H1 (cell line): Measurements from ENCODE around the gene SMARCC1. TPM values are rescaled to one million over a fixed set of nuclear protein-coding genes. Genes with fewer than 3 reads are reported as not detected.

Source experiments
- CTCF ChIA-PET: fragments of 300-600 bp; sonication (Branson Sonifier 250); formaldehyde crosslinking; loops from one replicate; lab custom pipeline; 2021; ENCODE audit not compliant: partially characterized antibody; lab: Charles Lee
- POLR2A ChIA-PET: fragments of 300-600 bp; sonication (Branson Sonifier 250); formaldehyde crosslinking; loops from one replicate; lab custom pipeline; 2021; ENCODE audit warnings: inconsistent platforms; ENCODE audit not compliant: partially characterized antibody; lab: Charles Lee
- DNase-seq, 2 experiments: peaks; one replicate each; pipeline versions ENCODE4 v3.0.0 to v3.0.0-alpha.2; 2010 to 2022; ENCODE audit warnings: low spot score in 2 of 2, low read depth in 1 of 2, mixed read lengths in 1 of 2
- FAIRE-seq: peaks from 2 replicates; lab custom pipeline; 2011; peaks lifted over from hg19 to GRCh38; lab: Jason Lieb, UNC
- H2AFZ ChIP-seq: 2 replicates; pipeline ENCODE4 v1.8.1; 2012; ENCODE audit warnings: low read length, inconsistent platforms
- H2AK5ac ChIP-seq: 2 replicates; pipeline ENCODE4 v1.6.1; 2013; ENCODE audit warnings: low read depth, low read length
- H2BK120ac ChIP-seq: replicated peaks from 2 replicates; pipeline ENCODE3; 2013; ENCODE audit warnings: low read depth, low read length, inconsistent platforms
- H2BK12ac ChIP-seq: 2 replicates; pipeline ENCODE4 v1.6.1; 2013; ENCODE audit warnings: low read depth, low read length
- H2BK15ac ChIP-seq: 2 replicates; pipeline ENCODE4 v1.6.1; 2013; ENCODE audit warnings: low read length
- H2BK20ac ChIP-seq: 2 replicates; pipeline ENCODE4 v1.6.1; 2013; ENCODE audit warnings: low read length
- H2BK5ac ChIP-seq: 2 replicates; pipeline ENCODE4 v1.6.1; 2013; ENCODE audit warnings: low read depth, low read length
- H3K14ac ChIP-seq: 2 replicates; pipeline ENCODE4 v1.6.1; 2013; ENCODE audit warnings: inconsistent platforms; ENCODE audit not compliant: insufficient read length
- H3K18ac ChIP-seq: 2 replicates; pipeline ENCODE4 v1.6.1; 2013; ENCODE audit warnings: low read length; ENCODE audit errors: extremely low read depth
- H3K23ac ChIP-seq: 2 replicates; pipeline ENCODE4 v1.6.1; 2013; ENCODE audit warnings: inconsistent platforms; ENCODE audit not compliant: insufficient read length
- H3K23me2 ChIP-seq: 2 replicates; pipeline ENCODE4 v1.6.1; 2013; ENCODE audit warnings: low read depth, low read length
- H3K27ac ChIP-seq: 2 replicates; pipeline ENCODE4 v1.6.1; 2011; ENCODE audit warnings: low read depth, low read length, inconsistent platforms
- H3K27me3 ChIP-seq, 4 experiments: replicated peaks in 1 of 4; 1 replicate in 1 of 4; 2 replicates in 3 of 4; pipeline versions ENCODE4 v1.6.1 to v1.8.1; 2011 to 2013; ENCODE audit warnings: low read length in 3 of 4, mild to moderate bottlenecking in 3 of 4, inconsistent platforms in 2 of 4, mixed read lengths in 2 of 4, moderate library complexity in 1 of 4; ENCODE audit not compliant: control insufficient read depth in 3 of 4, insufficient read depth in 3 of 4; ENCODE audit errors: extremely low read depth in 1 of 4
- H3K36me3 ChIP-seq, 4 experiments: 2 replicates each; pipeline versions ENCODE4 v1.6.1 to v1.8.1; 2011 to 2013; ENCODE audit warnings: mild to moderate bottlenecking in 4 of 4, low read length in 3 of 4, moderate library complexity in 2 of 4, control low read depth in 1 of 4, inconsistent platforms in 1 of 4; ENCODE audit not compliant: insufficient read depth in 4 of 4, control insufficient read depth in 2 of 4
- H3K4ac ChIP-seq: replicated peaks from 2 replicates; pipeline ENCODE3; 2013; ENCODE audit warnings: low read length, low read depth, mixed read lengths, inconsistent platforms; ENCODE audit not compliant: insufficient read length
- H3K4me1 ChIP-seq, 4 experiments: replicated peaks in 1 of 4; 1 replicate in 1 of 4; 2 replicates in 3 of 4; pipeline versions ENCODE4 v1.6.1 to v1.8.1; 2011 to 2013; ENCODE audit warnings: low read length in 3 of 4, inconsistent platforms in 2 of 4, mixed read lengths in 1 of 4; ENCODE audit not compliant: insufficient read depth in 4 of 4, control insufficient read depth in 3 of 4
- H3K4me2 ChIP-seq, 2 experiments: 2 replicates each; pipeline versions ENCODE4 v1.6.1 to v1.8.1; 2011 to 2013; ENCODE audit warnings: low read depth in 2 of 2, low read length in 2 of 2, control low read depth in 1 of 2, inconsistent platforms in 1 of 2, mild to moderate bottlenecking in 1 of 2; ENCODE audit not compliant: insufficient read depth in 1 of 2
- H3K4me3 ChIP-seq, 4 experiments: fragments of 200-600, 300-600 bp in 1 of 4; sonication (generic), shearing (Covaris generic), sonication (Bioruptor Twin) in 1 of 4; 2 replicates each; pipeline versions ENCODE4 v1.5.1 to v1.8.1; 2011 to 2016; ENCODE audit warnings: low read length in 4 of 4, low read depth in 3 of 4, control low read depth in 2 of 4, inconsistent platforms in 2 of 4, mild to moderate bottlenecking in 2 of 4, mixed read lengths in 1 of 4, moderate library complexity in 1 of 4; ENCODE audit not compliant: insufficient read depth in 2 of 4; ENCODE audit errors: extremely low read depth in 1 of 4
- H3K56ac ChIP-seq: replicated peaks from 2 replicates; pipeline ENCODE3; 2013; ENCODE audit warnings: low read depth, mild to moderate bottlenecking, mixed read lengths, low read length, inconsistent platforms; ENCODE audit not compliant: insufficient read length
- H3K79me1 ChIP-seq: 2 replicates; pipeline ENCODE4 v1.6.1; 2013; ENCODE audit warnings: low read depth, low read length, control low read depth
- H3K79me2 ChIP-seq, 2 experiments: 2 replicates each; pipeline versions ENCODE4 v1.6.1 to v1.8.1; 2012 to 2013; ENCODE audit warnings: low read length in 2 of 2, mild to moderate bottlenecking in 2 of 2, inconsistent platforms in 1 of 2; ENCODE audit not compliant: insufficient read depth in 2 of 2, control insufficient read depth in 1 of 2
- H3K9ac ChIP-seq, 4 experiments: replicated peaks in 1 of 4; 1 replicate in 1 of 4; 2 replicates in 3 of 4; pipeline versions ENCODE4 v1.6.1 to v1.8.1; 2011 to 2013; ENCODE audit warnings: low read depth in 3 of 4, low read length in 3 of 4, control low read depth in 2 of 4, mild to moderate bottlenecking in 2 of 4, moderate library complexity in 2 of 4, inconsistent platforms in 1 of 4; ENCODE audit errors: extremely low read depth in 1 of 4
- H3K9me3 ChIP-seq, 2 experiments: 2 replicates each; pipeline versions ENCODE4 v1.6.1 to v1.8.1; 2012 to 2013; ENCODE audit warnings: mild to moderate bottlenecking in 2 of 2, moderate library complexity in 2 of 2, control low read depth in 1 of 2, inconsistent platforms in 1 of 2, low read depth in 1 of 2, low read length in 1 of 2, mixed read lengths in 1 of 2; ENCODE audit not compliant: insufficient read depth in 2 of 2
- H4K20me1 ChIP-seq, 2 experiments: replicated peaks in 1 of 2; 2 replicates each; pipeline versions ENCODE3 to v1.8.1; 2011 to 2013; ENCODE audit warnings: inconsistent platforms in 2 of 2, low read length in 2 of 2, mild to moderate bottlenecking in 1 of 2; ENCODE audit not compliant: insufficient read depth in 2 of 2, control insufficient read depth in 1 of 2
- H4K5ac ChIP-seq: 2 replicates; pipeline ENCODE4 v1.6.1; 2013; ENCODE audit warnings: low read length, low read depth, mixed read lengths, inconsistent platforms; ENCODE audit not compliant: insufficient read length
- H4K8ac ChIP-seq: 2 replicates; pipeline ENCODE4 v1.8.0; 2013; ENCODE audit warnings: mild to moderate bottlenecking, moderate library complexity, low read length, inconsistent platforms; ENCODE audit not compliant: insufficient read depth; ENCODE audit errors: extremely low read depth
- H4K91ac ChIP-seq: replicated peaks from 2 replicates; pipeline ENCODE3; 2013; ENCODE audit warnings: low read length, mixed read lengths, inconsistent platforms; ENCODE audit not compliant: insufficient read length
- ATF2 ChIP-seq: IDR thresholded peaks from 2 replicates; pipeline ENCODE4 v1.6.1; 2012; ENCODE audit warnings: low read length, inconsistent platforms
- CREB1 ChIP-seq: IDR thresholded peaks from 2 replicates; pipeline ENCODE4 v1.6.1; 2012; ENCODE audit warnings: inconsistent platforms
- JUN ChIP-seq: IDR thresholded peaks from 2 replicates; pipeline ENCODE4 v1.6.1; 2011; ENCODE audit warnings: low read depth, mild to moderate bottlenecking, improper control_type of control experiment, low read length
- RNF2 ChIP-seq: fragments of 200-900, 300-1000 bp; sonication (generic); IDR thresholded peaks from 2 replicates; pipeline ENCODE4 v1.7.1; 2016; ENCODE audit warnings: borderline replicate concordance, low read depth, mild to moderate bottlenecking, antibody characterized with exemption, low read length; ENCODE audit not compliant: poor library complexity, severe bottlenecking; ENCODE audit errors: missing control alignments
- SRF ChIP-seq: IDR thresholded peaks from 2 replicates; pipeline ENCODE4 v1.6.1; 2011; ENCODE audit warnings: mild to moderate bottlenecking, low read depth, low read length, moderate library complexity
- TEAD4 ChIP-seq: IDR thresholded peaks from 2 replicates; pipeline ENCODE4 v1.6.1; 2012; ENCODE audit warnings: low read depth, low read length, inconsistent platforms, mixed read lengths
- WGBS, 2 experiments: shearing (Covaris generic) in 1 of 2; methylation state at CpG; one replicate each; pipeline versions ENCODE4 v1.1.6 to v1.1.7; 2013 to 2015; ENCODE audit warnings: low lambda C conversion rate in 2 of 2, mixed read lengths in 2 of 2, inconsistent platforms in 1 of 2, low coverage in 1 of 2, missing lambda C conversion rate in 1 of 2; ENCODE audit not compliant: insufficient replicate concordance in 2 of 2, insufficient coverage in 1 of 2, insufficient read length in 1 of 2; ENCODE audit errors: extremely low coverage in 1 of 2, missing lambda C conversion rate in 1 of 2; 5-methylcytosine and 5-hydroxymethylcytosine counted together
- polyA plus RNA-seq, 7 experiments: library from polyadenylated mRNA; depleted of rRNA in 3 of 7; stranded (reverse) in 5 of 7; unstranded in 2 of 7; fragments of >200 nt in 5 of 7; fragments of 200-250 nt in 2 of 7; gene quantifications; 1 replicate in 5 of 7; 2 replicates in 1 of 7; 4 replicates in 1 of 7; pipeline versions ENCODE4 v1.2.1 to v1.2.3, GENCODE V29; 2011 to 2013; ENCODE audit warnings: missing spikeins in 2 of 7, mixed read lengths in 2 of 7
- total RNA-seq: library from RNA; stranded (reverse); fragmentation: NEBNext Ultra II Directional; extraction: Animal tissue kit (Norgen Biotek cat#: 25700); gene quantifications from 2 replicates; pipeline ENCODE4 v1.2.1, GENCODE V29; 2021

Gene SMARCC1
- total and polyA plus RNA-seq, 2 of the 8 experiments (the other 6 are each of a cell fraction or from before 2014, with no cell fraction given) = 64.1 to 335 TPM

DNA sequence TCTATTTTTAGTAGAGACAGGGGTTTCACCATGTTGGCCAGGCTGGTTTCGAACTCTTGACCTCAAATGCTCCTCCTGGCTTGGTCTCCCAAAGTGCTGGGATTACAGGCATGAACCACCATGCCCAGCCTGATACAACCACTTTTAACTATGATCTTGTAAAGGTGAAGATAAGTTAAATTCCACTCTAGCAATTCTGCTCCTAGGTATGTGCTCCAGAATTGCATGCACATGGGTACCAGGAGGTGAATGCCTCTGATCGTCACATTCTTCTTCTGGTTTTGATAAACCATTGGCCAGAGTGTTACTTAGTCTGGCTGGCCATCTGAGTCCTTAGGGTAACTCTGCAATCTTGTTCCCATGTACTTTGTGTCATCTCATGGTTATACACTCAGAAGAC lies 225.3 kb downstream of the SMARCC1 start:
- no peak overlapping the region for H3K27ac ChIP-seq
- H3K36me3 ChIP-seq = no peaks in the 10 kb centered on the region
- ChIA-PET POLR2A (no interaction called here), CTCF (interaction anchor here (0.8 to 3.9 kb wide), 5 partner anchors 14 to 194 kb away, joined by 3 to 31 read pairs (median 3); no protein-coding TSS in a partner anchor)
- no peaks in the 10 kb centered on the region for H3K79me2 ChIP-seq
- peaks cover 0 to 3% (median 1%) of the 10 kb centered on the region in 4 experiments; a peak in 2 of 7 replicates for H3K4me1 ChIP-seq
- no peak overlapping the region for H3K4me3 ChIP-seq
- DNase-seq (no peak), FAIRE-seq (no peak)
- H3K4me2 ChIP-seq = no peak overlapping the region
- no peak overlapping the region for H2AFZ ChIP-seq
- H3K23me2 ChIP-seq = no peaks in the 10 kb centered on the region
- no peaks in the 10 kb centered on the region for H3K9me3 ChIP-seq
- no peak overlapping the region for H3K23ac ChIP-seq
- no peak overlapping the region for H3K9ac ChIP-seq
- H3K18ac ChIP-seq = no peak overlapping the region
- H4K20me1 ChIP-seq = no peaks in the 10 kb centered on the region
- no peak overlapping the region for H3K56ac ChIP-seq
- no peak overlapping the region for H2BK5ac ChIP-seq
- H3K79me1 ChIP-seq = no peaks in the 10 kb centered on the region
- H2BK120ac ChIP-seq = no peak overlapping the region
- no peak for TF ChIP-seq ATF2
- TF ChIP-seq JUN = no peak
- TF ChIP-seq TEAD4 = no peak
- no peak for TF ChIP-seq RNF2
- no peak for TF ChIP-seq CREB1
- TF ChIP-seq SRF = no peak
- H3K4ac ChIP-seq = no peak overlapping the region
- no peak overlapping the region for H2AK5ac ChIP-seq
- H3K27me3 ChIP-seq = no peaks in the 10 kb centered on the region
- H4K91ac ChIP-seq = no peak overlapping the region
- no peak overlapping the region for H2BK15ac ChIP-seq
- no peak overlapping the region for H4K5ac ChIP-seq
- 97% methylated on average over 2 of the region's 2 CpGs; no CpG with 5 or more reads in 1 of the 2 experiments for WGBS, 2 experiments
- no peak overlapping the region for H3K14ac ChIP-seq
- no peak overlapping the region for H2BK20ac ChIP-seq
- H2BK12ac ChIP-seq = no peak overlapping the region
- no peak overlapping the region for H4K8ac ChIP-seq
